ENCODE data around the gene ANKRD62. TPM values are rescaled to one million over a fixed set of nuclear protein-coding genes. Genes with fewer than 3 reads are reported as not detected.

The ANKRD62 gene
- total and polyA plus RNA-seq, 2 of the 4 experiments (the other 2 are of a cell fraction), result not detected

DNA sequence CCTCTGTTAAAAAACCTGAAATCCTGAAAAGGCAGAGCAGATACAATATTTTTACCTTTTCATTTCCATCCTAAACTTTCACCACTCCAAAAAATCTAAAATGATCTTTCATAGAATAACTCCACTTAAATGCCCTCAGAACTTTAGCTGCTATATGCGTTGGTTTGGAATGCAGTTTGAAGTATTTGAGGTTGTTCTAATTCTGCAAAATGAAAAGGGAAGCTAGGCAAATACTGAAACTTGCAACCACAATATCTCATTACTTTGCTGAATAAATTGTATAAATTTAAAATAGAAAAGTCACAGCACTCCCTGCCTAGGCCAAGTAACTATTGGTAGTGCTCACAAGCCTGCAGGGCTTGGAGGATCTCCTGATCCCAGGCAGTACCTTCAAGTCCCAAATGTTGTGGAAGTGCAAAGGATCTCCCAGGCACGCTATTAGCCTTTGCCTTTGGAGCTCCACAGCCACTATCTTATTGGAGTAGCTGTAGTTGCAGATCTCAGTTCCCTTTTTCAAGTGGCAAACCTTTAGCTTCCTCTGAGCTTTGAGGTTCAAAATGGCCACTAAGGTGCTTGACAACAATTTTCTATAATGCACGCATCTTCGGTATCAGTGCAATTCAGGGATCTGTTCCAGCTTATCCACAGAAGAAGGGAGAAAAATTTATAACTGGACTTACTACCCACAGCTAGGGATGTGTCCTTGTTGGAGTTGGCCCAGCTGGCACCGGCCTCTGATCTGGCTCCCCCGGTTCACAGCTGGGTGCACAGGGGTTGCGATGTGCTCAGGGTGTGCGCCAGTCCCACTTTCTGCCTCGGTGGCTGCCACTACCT, 43.4 kb upstream of the ANKRD62 start (continued):
- TF ChIP-seq, protein P1, sequence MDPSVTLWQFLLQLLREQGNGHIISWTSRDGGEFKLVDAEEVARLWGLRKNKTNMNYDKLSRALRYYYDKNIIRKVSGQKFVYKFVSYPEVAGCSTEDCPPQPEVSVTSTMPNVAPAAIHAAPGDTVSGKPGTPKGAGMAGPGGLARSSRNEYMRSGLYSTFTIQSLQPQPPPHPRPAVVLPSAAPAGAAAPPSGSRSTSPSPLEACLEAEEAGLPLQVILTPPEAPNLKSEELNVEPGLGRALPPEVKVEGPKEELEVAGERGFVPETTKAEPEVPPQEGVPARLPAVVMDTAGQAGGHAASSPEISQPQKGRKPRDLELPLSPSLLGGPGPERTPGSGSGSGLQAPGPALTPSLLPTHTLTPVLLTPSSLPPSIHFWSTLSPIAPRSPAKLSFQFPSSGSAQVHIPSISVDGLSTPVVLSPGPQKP (IDR thresholded peaks at IDR 0.05; ENCODE audit: borderline replicate concordance, low read depth, low read length), result no peak

DNA sequence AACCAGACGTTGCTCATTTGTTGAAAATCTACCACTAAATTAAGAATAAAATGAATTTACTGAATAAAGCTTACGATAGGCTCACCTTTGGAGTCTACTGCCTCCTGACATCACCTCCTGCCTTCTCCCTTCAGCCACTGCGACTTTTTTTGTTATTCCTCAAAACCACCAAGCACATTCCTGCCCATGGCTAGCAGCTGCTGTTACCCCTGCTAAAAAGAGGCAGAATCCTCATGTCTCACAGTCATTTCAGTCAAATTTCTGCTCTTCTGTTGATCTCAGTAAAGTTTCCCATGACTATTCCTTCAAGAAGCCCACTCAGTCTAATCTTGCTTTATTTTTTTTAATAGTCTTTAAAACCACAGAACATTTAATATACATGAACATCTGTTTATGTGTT, 40.8 kb upstream of the ANKRD62 start:
- Histone ChIP-seq H3K9me1 (ENCODE audit: insufficient read depth, low read length) (no peaks in the 10 kb centered on the region), H2AK5ac (ENCODE audit: low read depth, low read length) (no peak overlapping the region), H3K4me3 (ENCODE audit: insufficient read depth, low read depth, low read length) (no peak overlapping the region), H4K8ac (ENCODE audit: low read depth in 2 of 2, low read length in 2 of 2) (no peak overlapping the region), H3K56ac (ENCODE audit: extremely low read depth, insufficient read depth, low read length) (no peak overlapping the region), H3K36me3 (ENCODE audit: control insufficient read depth, insufficient read depth, low read length) (no peaks in the 10 kb centered on the region), H4K5ac (ENCODE audit: low read depth, low read length) (peak overlapping the region; percentile 55; the same call in 1 of the 2 replicates), H3K18ac (ENCODE audit: low read depth, low read length) (peak overlapping the region; percentile 65; the same call in 1 of the 2 replicates), H2BK15ac (ENCODE audit: low read depth, low read length) (no peak overlapping the region), H2BK20ac (ENCODE audit: low read depth, low read length) (no peak overlapping the region), H3K14ac (replicated peaks; ENCODE audit: low read depth, low read length) (no peak overlapping the region), H3K79me1 (ENCODE audit: low read depth in 1 of 2, low read length in 2 of 2) (no peaks in the 10 kb centered on the region), H4K20me1 (ENCODE audit: insufficient read depth, low read length) (no peaks in the 10 kb centered on the region), H2AFZ (replicated peaks; ENCODE audit: low read length, poor library complexity) (no peak overlapping the region), H2BK120ac (ENCODE audit: low read depth, low read length) (peak overlapping the region; percentile 21; the same call in 1 of the 2 replicates), H3K4ac (ENCODE audit: low read depth, low read length) (no peak overlapping the region), H3K9me3 (ENCODE audit: control insufficient read depth, insufficient read depth, low read length) (no peaks in the 10 kb centered on the region), H2AK9ac (replicated peaks; ENCODE audit: low read depth, low read length, poor library complexity) (no peak overlapping the region), H3K9ac (ENCODE audit: low read depth, low read length) (no peak overlapping the region), H2BK5ac (ENCODE audit: low read depth, low read length, poor library complexity, severe bottlenecking) (no peak overlapping the region), H3K4me1 (ENCODE audit: control insufficient read depth, insufficient read depth, low read length) (peaks cover 8% of the 10 kb centered on the region), H3K23ac (ENCODE audit: low read depth, low read length) (no peak overlapping the region), H3K27me3 (ENCODE audit: control insufficient read depth, insufficient read depth, low read length) (no peaks in the 10 kb centered on the region), H3K27ac (ENCODE audit: insufficient read depth, low read length) (peak overlapping the region; percentile 52; the same call in 1 of the 2 replicates), H4K91ac (ENCODE audit: insufficient read depth, low read depth, low read length) (no peak overlapping the region), H3K4me2 (ENCODE audit: low read depth, low read length) (no peak overlapping the region; the same call in 1 of the 2 replicates)
- in situ Hi-C loops (cut with MboI; ENCODE audit: low sequenced_read_pairs) (no loop called here), intact Hi-C loops (cut with micrococcal nuclease) (no loop called here), dilution Hi-C loops (cut with HindIII; ENCODE audit: low sequenced_read_pairs, unreplicated experiment) (no loop called here)
- ATAC-seq (ENCODE audit: low read depth) (no peak), DNase-seq (no peak)
- 40% methylated on average over 1 of the region's 3 CpGs; no CpG with 5 or more reads in 1 of the 2 experiments for WGBS, 2 experiments (ENCODE audit: extremely low coverage in 2 of 2, insufficient read length in 1 of 2)
- POLR2A ChIA-PET (ENCODE audit: unreplicated experiment), result no interaction called here
- BruUV-seq (replicated peaks), result no TSS peak
- CTCF ChIA-PET, result no interaction called here
- TF ChIP-seq CEBPB (IDR thresholded peaks at IDR 0.05; ENCODE audit: low read depth, low read length) (no peak), BHLHE40 (IDR thresholded peaks at IDR 0.05; ENCODE audit: low read depth, low read length) (no peak), MAFK (IDR thresholded peaks at IDR 0.05; ENCODE audit: low read depth, low read length) (no peak), RCOR1 (IDR thresholded peaks at IDR 0.05; ENCODE audit: insufficient replicate concordance, low read length) (no peak), SMC3 (IDR thresholded peaks at IDR 0.05; ENCODE audit: low read depth, low read length) (no peak), POLR2A (IDR thresholded peaks at IDR 0.05; ENCODE audit: low read depth, low read length) (no peak), CHD1 (IDR thresholded peaks at IDR 0.05; ENCODE audit: low read depth, low read length) (no peak)
- TF ChIP-seq, protein P1 (IDR thresholded peaks at IDR 0.05; ENCODE audit: borderline replicate concordance, low read depth, low read length), result no peak
- TF ChIP-seq, protein P2, sequence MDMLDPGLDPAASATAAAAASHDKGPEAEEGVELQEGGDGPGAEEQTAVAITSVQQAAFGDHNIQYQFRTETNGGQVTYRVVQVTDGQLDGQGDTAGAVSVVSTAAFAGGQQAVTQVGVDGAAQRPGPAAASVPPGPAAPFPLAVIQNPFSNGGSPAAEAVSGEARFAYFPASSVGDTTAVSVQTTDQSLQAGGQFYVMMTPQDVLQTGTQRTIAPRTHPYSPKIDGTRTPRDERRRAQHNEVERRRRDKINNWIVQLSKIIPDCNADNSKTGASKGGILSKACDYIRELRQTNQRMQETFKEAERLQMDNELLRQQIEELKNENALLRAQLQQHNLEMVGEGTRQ (IDR thresholded peaks at IDR 0.05; ENCODE audit: low read depth, low read length), result no peak
- TF ChIP-seq, protein P3, sequence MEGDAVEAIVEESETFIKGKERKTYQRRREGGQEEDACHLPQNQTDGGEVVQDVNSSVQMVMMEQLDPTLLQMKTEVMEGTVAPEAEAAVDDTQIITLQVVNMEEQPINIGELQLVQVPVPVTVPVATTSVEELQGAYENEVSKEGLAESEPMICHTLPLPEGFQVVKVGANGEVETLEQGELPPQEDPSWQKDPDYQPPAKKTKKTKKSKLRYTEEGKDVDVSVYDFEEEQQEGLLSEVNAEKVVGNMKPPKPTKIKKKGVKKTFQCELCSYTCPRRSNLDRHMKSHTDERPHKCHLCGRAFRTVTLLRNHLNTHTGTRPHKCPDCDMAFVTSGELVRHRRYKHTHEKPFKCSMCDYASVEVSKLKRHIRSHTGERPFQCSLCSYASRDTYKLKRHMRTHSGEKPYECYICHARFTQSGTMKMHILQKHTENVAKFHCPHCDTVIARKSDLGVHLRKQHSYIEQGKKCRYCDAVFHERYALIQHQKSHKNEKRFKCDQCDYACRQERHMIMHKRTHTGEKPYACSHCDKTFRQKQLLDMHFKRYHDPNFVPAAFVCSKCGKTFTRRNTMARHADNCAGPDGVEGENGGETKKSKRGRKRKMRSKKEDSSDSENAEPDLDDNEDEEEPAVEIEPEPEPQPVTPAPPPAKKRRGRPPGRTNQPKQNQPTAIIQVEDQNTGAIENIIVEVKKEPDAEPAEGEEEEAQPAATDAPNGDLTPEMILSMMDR (conservative IDR thresholded peaks at IDR 0.05; ENCODE audit: low read depth, low read length), result no peak

All from IMR-90 (cell line).